GM19438 (cell line): ENCODE measurements around the gene SIRT3.

ENCODE experiments used
- ATAC-seq: cut with Tn5 transposase; IDR thresholded peaks from one replicate; pipeline ENCODE4 v1.9.1; 2021; ENCODE audit warnings: low read depth; ENCODE audit not compliant: unreplicated experiment

The SIRT3 gene

DNA sequence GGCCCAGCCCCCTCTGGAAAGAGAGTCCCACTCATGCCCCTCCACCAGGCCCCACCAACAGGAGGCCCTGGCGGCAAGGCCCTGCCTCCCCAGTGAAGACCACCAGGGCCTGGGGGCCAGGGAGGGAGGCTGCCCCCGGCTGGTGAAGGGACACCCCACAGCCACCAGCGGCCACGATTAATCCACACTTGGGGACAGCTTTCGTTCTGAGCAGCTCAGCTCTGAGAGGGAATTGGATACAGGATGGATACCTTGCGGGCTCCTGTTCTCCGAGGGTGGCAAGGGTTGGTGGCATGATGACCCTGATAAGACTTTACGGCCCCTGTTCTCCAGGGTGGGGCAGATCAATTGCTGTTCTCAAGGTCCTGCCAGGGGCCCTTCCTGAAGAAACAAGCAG, 35.2 kb upstream of the SIRT3 start:
- ATAC-seq: no peak

DNA sequence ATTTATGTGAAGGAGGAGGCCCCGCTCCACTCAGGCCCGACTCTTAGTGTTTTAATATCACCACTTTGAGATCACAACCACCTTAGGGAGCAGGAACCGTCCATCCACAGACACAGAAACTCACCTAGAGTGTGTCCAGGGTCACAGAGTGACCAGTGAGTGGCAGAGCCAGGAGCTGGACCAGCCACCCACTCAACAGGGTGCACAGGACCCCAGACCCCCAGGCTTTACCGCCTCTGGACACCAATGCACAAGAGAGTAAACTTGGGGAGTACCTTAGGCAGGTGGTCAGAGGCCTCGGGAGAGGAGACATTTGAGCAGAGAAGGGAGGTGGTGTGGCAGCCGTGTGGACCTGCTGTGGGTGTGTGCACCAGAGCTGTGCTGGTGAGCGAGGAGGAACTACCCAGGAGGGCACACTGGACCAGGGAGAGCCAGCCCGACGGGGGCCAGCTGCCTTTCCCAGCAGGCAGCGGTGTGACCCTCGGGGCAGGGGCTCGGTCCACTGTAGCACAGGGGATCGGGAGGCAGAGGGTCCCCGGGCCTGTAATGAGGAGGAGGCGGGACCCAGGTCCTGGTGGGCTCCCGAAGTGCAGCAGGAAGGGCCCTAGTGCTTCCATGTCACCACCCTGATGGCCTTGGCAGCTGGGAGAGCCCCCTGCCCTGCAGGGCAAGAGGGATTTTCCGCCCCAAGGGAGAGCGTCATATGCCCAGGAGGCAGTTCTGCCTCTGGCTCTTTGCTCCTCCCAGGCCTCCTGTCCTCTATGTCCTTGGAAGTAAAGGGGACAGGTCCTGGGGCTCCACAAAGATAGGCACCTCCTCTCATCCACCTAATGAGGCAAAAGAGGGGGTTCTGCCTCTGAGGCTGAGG, 34.5 kb upstream of the SIRT3 start:
- no peak for ATAC-seq

DNA sequence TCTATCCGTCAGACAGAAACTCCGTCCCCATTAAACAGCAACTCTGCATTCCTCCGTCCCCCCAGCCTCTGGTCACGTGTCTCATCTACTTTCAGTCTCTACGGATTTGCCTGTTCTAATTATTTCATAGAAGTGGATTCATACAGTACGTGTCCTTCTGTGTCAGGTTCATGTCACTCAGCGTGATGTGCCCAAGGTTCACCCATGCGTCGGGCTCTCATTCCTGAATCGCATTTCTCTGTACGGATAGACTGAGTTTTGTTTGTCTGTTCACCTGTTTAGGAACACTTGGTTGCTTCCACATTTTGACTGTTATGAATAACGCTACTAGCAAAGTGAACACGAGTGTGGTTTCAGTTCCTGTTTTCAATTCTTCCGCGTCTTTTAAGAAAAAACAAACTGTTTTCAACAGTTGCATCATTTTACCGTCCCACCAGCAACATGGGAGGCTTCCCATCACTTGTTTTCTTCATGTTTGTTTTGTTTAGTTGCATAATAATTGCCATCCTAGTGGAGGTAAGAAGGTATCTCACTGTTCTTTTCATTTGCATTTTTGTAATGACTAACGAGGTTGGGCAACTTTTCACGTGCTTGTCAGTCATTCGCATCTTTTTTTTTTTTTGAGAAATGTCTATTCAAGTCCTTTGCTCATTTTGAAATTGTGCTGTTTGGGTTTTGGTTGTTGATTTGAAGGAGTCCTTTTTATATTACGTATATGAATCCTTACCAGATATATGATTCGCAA, 33.2 kb upstream of the SIRT3 start:
- ATAC-seq: peak; percentile 60

DNA sequence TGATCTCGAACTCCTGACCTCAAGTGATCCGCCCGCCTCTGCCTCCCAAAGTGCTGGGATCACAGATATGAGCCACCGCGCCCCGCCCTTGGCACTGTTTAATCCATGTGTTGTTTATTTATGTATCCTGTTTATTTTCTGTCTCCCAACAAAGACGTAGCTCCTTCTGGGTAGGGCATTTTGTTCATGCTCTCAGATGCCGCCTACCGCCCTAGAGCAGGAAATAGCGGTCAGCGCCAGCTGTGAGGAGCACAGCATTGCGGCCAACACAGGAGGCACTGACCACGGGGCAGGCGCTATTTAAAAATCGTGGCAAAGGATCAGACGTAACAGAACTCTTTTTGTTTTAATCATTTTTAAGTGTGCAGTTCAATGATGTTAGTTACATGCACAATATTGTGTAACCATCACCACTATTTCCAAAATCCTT, 32.6 kb upstream of the SIRT3 start:
- peak; percentile 48 for ATAC-seq

DNA sequence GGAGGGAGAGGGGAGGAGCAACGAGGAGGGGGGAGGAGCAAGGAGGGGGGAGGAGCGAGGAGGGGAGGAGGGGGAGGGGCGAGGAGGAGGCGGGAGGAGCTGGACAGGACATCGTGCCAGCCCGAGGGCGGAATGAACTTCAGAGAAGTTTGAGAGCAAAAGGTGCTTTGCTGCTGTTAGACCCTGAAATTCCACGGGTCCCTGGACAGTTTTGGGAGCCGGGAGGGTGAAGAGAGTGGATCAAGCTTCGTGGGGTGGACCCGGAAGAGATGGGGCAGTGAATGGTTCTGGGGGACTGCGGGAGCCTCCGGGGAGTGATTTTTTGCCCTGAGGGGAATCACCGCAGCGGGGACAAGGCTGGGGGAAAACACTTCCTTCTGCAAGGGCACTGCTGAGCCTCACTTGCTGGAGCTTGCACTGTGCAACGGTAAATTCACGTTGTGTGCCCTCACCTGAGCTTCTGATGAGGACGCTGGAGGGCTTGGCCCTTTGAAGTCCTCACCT, 31.4 kb upstream of the SIRT3 start:
- ATAC-seq: no peak

DNA sequence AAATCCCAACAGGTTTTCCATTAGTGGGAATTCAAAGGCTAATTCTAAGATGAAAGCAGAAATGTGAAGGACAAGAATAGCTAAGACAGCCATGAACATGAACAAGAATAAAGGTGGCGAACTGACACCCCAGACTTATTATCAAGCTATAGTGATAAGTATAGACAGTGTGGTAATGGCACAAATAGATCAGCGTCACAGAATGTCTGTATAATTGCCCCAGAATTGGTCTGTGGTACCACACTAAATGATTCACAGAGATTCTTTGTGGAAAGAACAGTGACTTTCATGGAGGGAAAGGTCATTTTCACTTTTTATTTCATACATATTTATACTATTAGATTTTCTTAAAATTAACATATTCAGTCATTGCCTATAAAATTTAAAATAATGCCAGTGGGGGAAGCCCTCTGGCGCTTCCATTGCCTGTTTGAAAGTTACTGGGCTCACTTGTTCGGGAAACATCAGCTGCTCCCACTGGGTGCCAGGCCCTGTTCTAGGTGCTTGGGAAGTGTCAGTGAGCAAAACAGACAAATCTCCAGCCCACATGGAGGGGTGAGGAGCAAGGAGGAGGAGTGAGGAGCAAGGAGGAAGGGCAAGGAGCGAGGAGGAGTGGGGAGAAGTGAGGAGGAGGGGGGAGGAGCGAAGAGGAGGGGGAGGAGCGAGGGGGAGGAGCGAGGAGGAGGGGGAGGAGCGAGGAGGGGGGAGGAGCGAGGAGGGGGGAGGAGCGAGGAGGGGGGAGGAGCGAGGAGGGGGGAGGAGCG, 30.7 kb upstream of the SIRT3 start:
- ATAC-seq: no peak

DNA sequence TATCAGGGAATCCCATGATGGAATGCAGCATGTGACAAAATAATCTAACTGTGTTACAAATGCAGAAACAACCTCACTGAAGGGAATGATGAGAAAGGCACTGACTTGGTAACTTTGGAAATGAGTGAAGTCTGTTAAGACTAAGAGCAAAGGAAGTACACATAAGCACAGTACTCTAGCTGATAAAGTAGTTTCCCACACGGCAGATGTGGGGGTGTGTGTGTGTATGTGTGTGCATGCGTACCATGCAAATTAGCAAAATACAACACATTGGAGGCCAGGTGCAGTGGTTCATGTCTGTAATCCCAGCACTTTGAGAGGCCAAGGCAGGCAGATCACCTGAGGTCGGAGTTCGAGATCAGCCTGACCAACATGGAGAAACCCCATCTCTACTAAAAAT, 25.5 kb upstream of the SIRT3 start:
- no peak for ATAC-seq

DNA sequence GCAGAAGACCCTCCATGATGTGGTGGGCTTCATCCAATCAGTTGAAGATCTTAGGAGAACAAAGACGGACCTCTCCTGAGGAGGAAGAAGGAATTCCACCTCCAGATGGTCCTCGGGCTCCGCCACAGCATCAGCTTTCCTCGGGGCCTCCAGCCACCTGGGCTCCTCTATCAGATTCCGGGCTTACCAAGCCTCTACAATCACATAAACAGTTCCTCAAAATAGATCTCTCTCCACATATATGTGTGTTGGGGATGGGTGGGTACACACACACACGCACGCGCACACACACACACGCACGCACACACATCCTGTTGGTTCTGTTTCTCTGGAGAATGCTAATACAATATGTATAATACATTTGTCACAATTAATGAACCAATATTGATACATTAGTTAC, 23.3 kb upstream of the SIRT3 start:
- no peak for ATAC-seq

DNA sequence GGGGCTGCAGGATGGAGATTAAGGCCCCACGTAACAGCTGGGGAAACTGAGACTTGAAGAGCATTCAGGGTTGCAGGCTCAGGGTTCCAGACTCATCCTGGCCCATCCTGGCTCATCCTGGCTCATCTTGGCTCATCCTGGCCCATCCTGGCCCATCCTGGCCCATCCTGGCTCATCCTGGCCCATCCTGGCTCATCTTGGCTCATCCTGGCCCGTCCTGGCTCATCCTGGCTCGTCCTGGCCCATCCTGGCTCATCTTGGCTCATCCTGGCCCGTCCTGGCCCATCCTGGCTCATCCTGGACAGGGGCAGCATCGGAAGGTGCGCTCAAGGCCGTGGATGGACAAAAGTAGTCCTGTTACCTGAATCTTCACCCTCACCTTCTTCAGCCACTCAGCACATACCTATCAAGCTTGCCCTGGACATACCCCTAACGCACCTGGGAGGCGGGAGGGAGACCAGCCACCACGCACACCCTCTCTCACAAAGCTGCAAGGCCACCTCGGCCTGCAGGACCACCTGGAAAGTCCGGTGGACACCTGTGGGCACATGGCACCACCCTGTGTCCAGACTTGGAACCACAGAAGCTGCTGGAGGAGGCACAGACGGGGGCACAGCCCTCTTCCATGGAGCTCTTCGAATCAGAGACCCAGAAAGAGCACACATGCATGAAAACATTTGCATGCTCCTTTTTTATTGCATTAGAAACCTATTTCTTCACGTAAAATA, 21.8 kb upstream of the SIRT3 start:
- ATAC-seq: no peak

DNA sequence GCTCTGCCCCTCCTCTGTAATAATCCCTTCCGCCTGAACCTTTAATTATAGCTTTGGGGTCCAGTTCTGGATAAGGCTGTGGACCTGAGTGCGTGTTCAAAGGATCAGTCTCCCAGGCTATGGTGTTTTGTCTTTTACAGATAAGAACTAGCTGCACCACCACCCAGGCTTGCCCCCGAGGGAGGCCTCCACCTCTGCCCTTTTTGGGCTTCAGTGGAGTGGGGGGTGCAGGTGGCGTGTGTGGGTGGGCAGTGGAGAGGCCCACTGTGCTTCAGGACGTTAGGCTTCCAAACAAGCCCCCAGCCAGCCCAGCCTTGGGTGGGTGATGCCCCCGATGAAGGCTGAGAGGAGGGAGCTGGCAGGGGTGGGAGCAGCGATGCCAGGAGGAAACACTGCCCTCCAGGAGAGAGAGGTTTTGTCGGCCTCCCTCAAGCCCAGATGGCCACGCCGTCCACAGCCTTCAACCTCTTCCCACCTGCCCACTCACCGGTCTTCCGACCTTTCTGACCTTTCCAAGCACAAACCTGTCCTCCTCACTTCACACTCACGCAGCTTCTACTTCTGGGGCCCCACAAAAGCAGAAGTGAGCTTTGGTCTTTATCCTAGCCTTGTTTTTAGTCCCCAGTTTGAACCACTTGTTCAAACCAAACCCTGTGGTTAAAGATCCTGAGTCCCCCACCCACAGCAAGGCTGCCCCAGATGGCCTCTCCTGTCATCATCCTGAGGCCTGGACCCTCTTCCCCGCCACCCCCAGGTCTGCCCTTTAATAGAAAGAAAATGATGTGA, 21.0 kb upstream of the SIRT3 start:
- no peak for ATAC-seq

DNA sequence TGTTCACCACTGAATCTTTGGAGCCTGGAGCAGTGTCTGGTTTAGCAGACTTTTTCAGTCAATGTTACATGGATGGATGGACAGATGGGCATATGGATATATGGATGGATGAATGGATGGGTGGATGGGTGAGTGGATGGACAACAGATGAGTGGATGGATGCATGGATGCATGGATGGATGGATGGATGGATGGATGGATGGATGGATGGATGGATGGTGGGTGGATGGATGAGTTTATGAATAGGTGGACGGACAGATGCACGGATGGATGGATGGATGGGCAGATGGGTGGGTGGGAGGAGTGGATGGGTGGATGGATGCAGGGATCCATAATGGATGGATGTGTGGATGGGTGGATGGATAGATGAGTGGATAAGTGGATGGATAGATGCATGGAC, 19.7 kb upstream of the SIRT3 start:
- ATAC-seq: no peak

DNA sequence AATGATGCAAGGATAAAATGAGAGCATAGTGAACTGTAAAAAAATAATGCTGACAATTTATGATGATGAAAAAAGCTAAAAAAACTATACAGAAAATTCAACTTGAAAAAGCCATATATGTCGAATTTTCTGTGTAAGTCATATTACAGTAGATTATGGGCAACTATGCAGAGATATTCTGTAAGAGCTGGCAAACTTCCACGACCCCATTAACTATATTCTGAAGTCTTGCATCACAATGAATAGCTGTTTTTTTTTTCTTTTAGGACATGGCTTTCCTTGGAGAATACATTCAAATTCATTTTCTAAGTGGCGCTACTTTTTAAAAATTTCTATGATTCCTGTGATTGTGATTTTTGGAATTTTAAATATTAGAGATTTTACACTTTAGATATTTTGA, 19.0 kb upstream of the SIRT3 start:
- ATAC-seq: no peak

DNA sequence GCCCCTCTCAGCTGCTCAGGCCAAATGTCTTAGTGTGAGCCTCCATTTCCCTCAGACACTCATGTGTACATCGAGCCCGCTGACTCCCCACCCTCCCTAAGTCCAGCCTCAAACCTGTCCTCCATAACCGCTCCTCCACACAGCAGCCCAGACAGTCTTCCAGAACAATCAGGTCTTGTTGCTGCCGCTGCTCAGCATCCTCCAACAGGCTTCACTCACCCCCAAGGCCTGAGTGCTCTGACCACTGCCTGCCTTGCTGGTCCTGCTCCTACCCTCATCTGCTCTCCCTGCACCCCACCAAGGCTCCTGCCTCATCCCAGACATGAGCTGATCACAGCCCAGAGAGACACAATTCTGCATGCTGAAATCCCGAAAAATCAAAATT, 17.7 kb upstream of the SIRT3 start:
- ATAC-seq: no peak

DNA sequence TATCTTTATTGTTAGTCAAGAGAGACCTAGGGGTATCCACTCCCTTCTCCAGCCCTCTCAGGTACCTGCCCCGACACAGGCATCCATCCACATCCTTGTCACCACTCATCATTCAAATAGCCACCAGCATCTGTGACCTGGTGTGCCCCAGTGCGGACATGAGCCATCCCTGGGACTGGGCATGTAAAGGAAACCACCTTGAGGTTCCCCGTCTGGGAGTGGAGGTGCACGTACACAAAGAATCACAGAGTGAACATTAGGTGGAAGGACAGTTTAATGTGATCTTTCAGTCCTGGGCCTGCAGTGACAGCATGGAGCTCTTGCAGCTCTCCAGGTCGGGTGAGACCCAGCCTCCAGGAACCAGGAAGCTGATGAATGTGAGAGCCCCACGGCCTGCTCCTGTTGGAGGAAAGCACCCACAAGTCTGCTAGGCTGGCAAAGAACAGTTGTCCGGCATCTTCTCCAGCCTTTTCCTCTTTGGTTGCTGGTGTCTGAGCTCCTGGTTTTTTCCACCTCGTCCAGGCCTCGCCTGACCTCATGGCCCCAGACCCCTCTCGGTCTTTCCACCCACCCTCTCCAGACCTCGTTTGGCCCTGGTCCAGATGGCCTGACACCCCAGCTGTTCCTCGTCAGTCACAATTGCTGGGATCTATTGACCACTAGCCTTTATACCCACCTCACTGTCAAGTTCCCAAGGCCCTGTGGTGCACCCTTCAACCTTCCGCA, 17.2 kb upstream of the SIRT3 start:
- no peak for ATAC-seq

DNA sequence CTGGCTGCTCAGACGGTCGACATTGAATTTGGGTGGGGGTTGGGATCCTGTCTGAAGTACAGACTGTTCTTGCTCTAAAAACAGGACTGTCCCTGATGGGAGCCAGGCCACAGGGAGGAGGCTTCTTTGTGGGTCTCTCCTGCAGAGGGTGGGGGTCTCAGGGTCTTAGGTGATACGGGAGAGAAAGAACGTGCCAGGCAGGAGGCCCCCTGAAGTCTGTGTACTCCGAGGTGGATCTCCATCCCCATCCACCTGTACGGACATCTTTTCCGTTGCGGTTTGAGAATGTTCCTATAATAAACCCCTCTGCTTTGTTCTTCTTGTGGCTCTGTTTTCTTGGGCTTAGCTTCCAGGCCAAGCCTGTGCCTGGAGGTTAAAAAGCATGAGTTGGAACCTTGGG, 16.5 kb upstream of the SIRT3 start:
- ATAC-seq: no peak

DNA sequence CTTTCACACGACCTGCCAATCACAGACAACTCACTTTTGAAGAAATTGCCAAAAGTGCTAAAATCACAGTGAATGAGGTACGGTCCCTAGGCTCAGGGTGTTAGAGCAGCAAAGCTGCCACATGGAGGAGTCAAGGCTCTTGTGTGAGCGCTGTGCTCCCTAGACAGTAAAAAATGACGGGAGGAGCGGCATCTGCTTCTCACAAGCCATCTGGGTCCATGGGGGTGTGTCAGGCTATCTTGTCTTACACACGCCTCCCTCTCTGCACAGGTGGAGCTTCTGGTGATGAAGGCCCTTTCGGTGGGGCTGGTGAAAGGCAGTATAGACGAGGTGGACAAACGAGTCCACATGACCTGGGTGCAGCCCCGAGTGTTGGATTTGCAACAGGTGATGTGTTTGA, 15.4 kb upstream of the SIRT3 start:
- no peak for ATAC-seq

DNA sequence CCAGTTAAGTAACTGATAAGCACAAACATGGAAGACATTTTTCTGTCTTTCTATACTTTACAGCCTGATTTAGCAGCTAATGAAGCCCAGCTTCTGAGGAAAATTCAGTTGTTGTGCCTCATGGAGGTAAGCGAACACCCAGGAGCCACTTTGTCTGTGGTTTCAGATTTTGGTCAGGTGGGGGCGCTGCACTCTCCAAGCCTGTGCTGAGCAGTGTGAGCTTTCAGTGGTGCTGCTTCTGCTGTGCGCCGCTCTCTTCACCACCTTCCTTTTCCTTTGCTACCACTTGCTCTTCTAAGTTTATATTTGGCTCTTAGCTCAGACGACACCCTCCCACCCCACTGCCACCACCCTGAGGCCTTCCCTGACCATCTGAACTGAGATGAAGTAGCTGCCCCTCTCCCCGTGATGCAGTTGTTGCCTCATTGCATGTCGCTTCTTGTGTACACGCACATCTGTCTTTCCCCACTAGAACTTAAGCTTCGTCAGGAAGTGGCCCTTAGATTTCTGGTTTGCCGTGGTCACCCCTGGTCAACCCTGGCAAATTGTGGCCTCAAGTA, 14.7 kb upstream of the SIRT3 start:
- no peak for ATAC-seq

DNA sequence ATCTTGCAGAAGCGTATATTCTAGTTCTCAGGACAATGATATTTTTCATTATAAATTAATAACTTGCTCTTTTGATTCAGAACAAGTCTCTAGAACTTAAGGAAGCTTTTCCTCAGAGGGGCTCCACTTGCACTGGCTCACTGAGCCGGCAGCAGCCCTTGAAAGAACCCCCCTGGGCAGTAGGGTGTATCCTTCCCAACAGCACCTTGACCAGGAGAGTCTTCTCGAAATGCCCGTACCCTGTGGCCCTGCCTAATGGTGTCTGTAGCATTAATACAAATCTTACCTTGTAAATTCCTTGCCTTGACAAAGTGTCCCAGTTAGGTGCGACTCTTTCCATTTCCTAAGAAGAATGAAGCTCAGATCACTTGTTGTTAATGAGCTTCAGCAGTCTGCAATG, 14.1 kb upstream of the SIRT3 start:
- ATAC-seq: no peak

DNA sequence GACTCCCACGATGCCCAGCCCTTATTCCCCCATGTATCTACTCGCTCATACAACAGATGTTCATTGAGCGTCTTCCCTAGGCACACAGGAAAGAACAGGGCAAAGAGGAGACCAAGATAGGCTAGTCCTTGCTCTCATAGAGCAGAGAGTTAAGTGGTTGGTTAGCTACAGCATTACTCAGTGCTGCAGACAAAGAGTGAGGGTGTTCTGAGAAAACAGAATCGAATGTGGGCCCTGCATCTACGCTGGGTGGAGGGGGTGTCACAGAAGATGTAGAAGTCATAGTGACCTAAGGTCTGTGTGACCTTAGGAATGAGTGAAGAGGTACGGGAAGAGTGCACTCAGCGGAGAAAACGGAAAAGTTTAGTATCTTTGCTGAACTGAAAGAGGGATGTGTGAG, 12.9 kb upstream of the SIRT3 start:
- no peak for ATAC-seq
